HCT116 (cell line): Measurements from ENCODE around the gene COL5A1. TPM values are rescaled to one million over a fixed set of nuclear protein-coding genes. Genes with fewer than 3 reads are reported as not detected.

Source experiments
- ATAC-seq: fragments of 200-7000 bp; cut with Tn5 transposase; 2 replicates; pipeline ENCODE4 v1.9.1; 2020; ENCODE audit warnings: mild to moderate bottlenecking, moderate library complexity
- BruUV-seq: library from RNA; stranded (reverse); fragments of 400-500 nt; replicated peaks from 2 replicates; lab custom pipeline; 2021; lab: Mats Ljungman, UMichigan
- CTCF ChIA-PET: fragments of 300-600 bp; sonication (Branson Sonifier 250); formaldehyde crosslinking; loops from one replicate; lab custom pipeline; 2021; ENCODE audit warnings: antibody characterized with exemption; lab: Charles Lee
- POLR2A ChIA-PET: fragments of 300-600, 350-600 bp; sonication (Branson Sonifier 250); formaldehyde crosslinking; loops from one replicate; lab custom pipeline; 2021; ENCODE audit warnings: antibody characterized with exemption; lab: Charles Lee
- RAD21 ChIA-PET, 2 experiments: fragments of 300-600 bp; sonication (Branson Sonifier 250); formaldehyde crosslinking; loops; one replicate each; lab custom pipeline; 2023; ENCODE audit warnings: low total read pairs in 2 of 2; ENCODE audit not compliant: uncharacterized antibody in 2 of 2, unreplicated experiment in 2 of 2, low non-redundant PET in 1 of 2; lab: Charles Lee
- DNase-seq: peaks from one replicate; pipeline ENCODE4 v3.0.0-alpha.2; 2010; ENCODE audit warnings: low read depth, low spot score
- H2AFZ ChIP-seq: fragments of 200-600 bp; shearing (Covaris generic), sonication (generic); 2 replicates; pipeline ENCODE4 v1.6.1; 2017; ENCODE audit warnings: low read depth, mixed run types, mixed read lengths, antibody characterized with exemption, low read length; ENCODE audit not compliant: poor library complexity, severe bottlenecking
- H3K27ac ChIP-seq: 2 replicates; pipeline ENCODE4 v1.5.1; 2012; ENCODE audit warnings: low read depth, low read length
- H3K27me3 ChIP-seq: fragments of 200-600 bp; sonication (generic); 2 replicates; pipeline ENCODE4 v1.6.1; 2016; ENCODE audit warnings: mixed run types, low read length, mixed read lengths; ENCODE audit not compliant: insufficient read depth
- H3K36me3 ChIP-seq, 2 experiments: fragments of 200-500 bp in 1 of 2; fragments of 200-600 bp in 1 of 2; sonication (Bioruptor generic) in 1 of 2; sonication (generic) in 1 of 2; 2 replicates each; pipeline versions ENCODE4 v1.5.1 to v1.6.1; 2014 to 2016; ENCODE audit warnings: low read length in 2 of 2, inconsistent platforms in 1 of 2, mixed read lengths in 1 of 2, mixed run types in 1 of 2; ENCODE audit not compliant: insufficient read depth in 2 of 2, control insufficient read depth in 1 of 2
- H3K4me1 ChIP-seq, 2 experiments: fragments of 200-600 bp in 1 of 2; sonication (generic) in 1 of 2; 2 replicates each; pipeline versions ENCODE4 v1.5.1 to v1.6.1; 2012 to 2017; ENCODE audit warnings: low read length in 2 of 2, inconsistent platforms in 1 of 2, mild to moderate bottlenecking in 1 of 2, mixed read lengths in 1 of 2, mixed run types in 1 of 2, moderate library complexity in 1 of 2; ENCODE audit not compliant: insufficient read depth in 2 of 2, control insufficient read depth in 1 of 2
- H3K4me2 ChIP-seq: fragments of 200-600 bp; sonication (generic); 2 replicates; pipeline ENCODE4 v1.6.1; 2017; ENCODE audit warnings: mixed run types, low read length, mixed read lengths
- H3K4me3 ChIP-seq, 2 experiments: fragments of 200-600 bp in 1 of 2; sonication (generic) in 1 of 2; replicated peaks in 1 of 2; 2 replicates each; pipeline ENCODE4 v1.5.1; 2011 to 2016; ENCODE audit warnings: low read length in 2 of 2, control low read depth in 1 of 2, low read depth in 1 of 2, mild to moderate bottlenecking in 1 of 2, mixed read lengths in 1 of 2, mixed run types in 1 of 2
- H3K79me2 ChIP-seq: fragments of 200-600 bp; sonication (generic); 2 replicates; pipeline ENCODE4 v1.6.1; 2017; ENCODE audit warnings: mild to moderate bottlenecking, mixed run types, low read length, moderate library complexity, mixed read lengths; ENCODE audit not compliant: insufficient read depth
- H3K9ac ChIP-seq: fragments of 200-600 bp; sonication (generic); 2 replicates; pipeline ENCODE4 v1.6.1; 2016; ENCODE audit warnings: low read length, mixed read lengths
- H3K9me2 ChIP-seq: fragments of 200-600 bp; sonication (generic), shearing (Covaris generic); 2 replicates; pipeline ENCODE4 v1.6.1; 2017; ENCODE audit warnings: mixed run types, mild to moderate bottlenecking, moderate library complexity; ENCODE audit not compliant: insufficient read depth
- H3K9me3 ChIP-seq, 2 experiments: fragments of 200-500 bp in 1 of 2; fragments of 200-600 bp in 1 of 2; sonication (Bioruptor generic) in 1 of 2; sonication (generic) in 1 of 2; 2 replicates each; pipeline ENCODE4 v1.6.1; 2014 to 2017; ENCODE audit warnings: low read length in 2 of 2, mixed read lengths in 2 of 2, inconsistent platforms in 1 of 2, low read depth in 1 of 2, mild to moderate bottlenecking in 1 of 2, mixed run types in 1 of 2, moderate library complexity in 1 of 2; ENCODE audit not compliant: control insufficient read depth in 1 of 2, insufficient read depth in 1 of 2
- H4K20me1 ChIP-seq: fragments of 200-600 bp; sonication (generic), shearing (Covaris generic); 2 replicates; pipeline ENCODE4 v1.6.1; 2017; ENCODE audit warnings: mixed run types, mild to moderate bottlenecking, moderate library complexity; ENCODE audit not compliant: insufficient read depth
- ATF3 ChIP-seq: IDR thresholded peaks from 2 replicates; pipeline ENCODE4 v1.6.1; 2012
- CBX3 ChIP-seq: IDR thresholded peaks from 2 replicates; pipeline ENCODE4 v1.6.1; 2012; ENCODE audit warnings: low read depth
- EGR1 ChIP-seq: IDR thresholded peaks from 2 replicates; pipeline ENCODE4 v1.6.1; 2012; ENCODE audit warnings: low read depth
- ELF1 ChIP-seq: IDR thresholded peaks from 2 replicates; pipeline ENCODE4 v1.6.1; 2012; ENCODE audit warnings: low read depth, borderline replicate concordance
- EZH2 ChIP-seq: fragments of 200-600 bp; sonication (generic); IDR thresholded peaks from 2 replicates; pipeline ENCODE4 v1.6.1; 2017; ENCODE audit warnings: antibody characterized with exemption, mixed run types
- EZH2phosphoT487 ChIP-seq: fragments of 200-600 bp; IDR thresholded peaks from 2 replicates; pipeline ENCODE4 v1.6.1; 2018; ENCODE audit warnings: antibody characterized with exemption, borderline replicate concordance
- FOSL1 ChIP-seq: IDR thresholded peaks from 2 replicates; pipeline ENCODE4 v1.6.1; 2012; ENCODE audit warnings: low read depth
- JUND ChIP-seq: IDR thresholded peaks from 2 replicates; pipeline ENCODE4 v1.6.1; 2012
- MAX ChIP-seq: IDR thresholded peaks from 2 replicates; pipeline ENCODE4 v1.6.1; 2012
- POLR2A ChIP-seq: IDR thresholded peaks from 2 replicates; pipeline ENCODE4 v1.7.0; 2011; ENCODE audit warnings: borderline replicate concordance; ENCODE audit not compliant: insufficient read depth, insufficient read length; ENCODE audit errors: extremely low read depth
- POLR2AphosphoS5 ChIP-seq: IDR thresholded peaks from 2 replicates; pipeline ENCODE4 v1.6.1; 2011; ENCODE audit warnings: mild to moderate bottlenecking, low read depth, low read length, moderate library complexity
- RAD21 ChIP-seq: IDR thresholded peaks from 2 replicates; pipeline ENCODE4 v1.6.1; 2012; ENCODE audit warnings: low read depth, mild to moderate bottlenecking
- REST ChIP-seq: IDR thresholded peaks from 2 replicates; pipeline ENCODE4 v1.6.1; 2012; ENCODE audit warnings: low read depth
- SP1 ChIP-seq: IDR thresholded peaks from 2 replicates; pipeline ENCODE4 v1.6.1; 2012; ENCODE audit warnings: low read depth
- TCF7L2 ChIP-seq: IDR thresholded peaks from 2 replicates; pipeline ENCODE4 v1.7.0; 2011; ENCODE audit warnings: borderline replicate concordance, inconsistent platforms; ENCODE audit not compliant: insufficient read depth, insufficient read length; ENCODE audit errors: extremely low read depth
- ZBTB33 ChIP-seq: IDR thresholded peaks from 2 replicates; pipeline ENCODE4 v1.6.1; 2011; ENCODE audit warnings: mild to moderate bottlenecking, low read length, moderate library complexity; ENCODE audit not compliant: insufficient replicate concordance; ENCODE audit errors: extremely low read depth
- ZFX ChIP-seq: fragments of 450-650 bp; IDR thresholded peaks from 2 replicates; pipeline ENCODE4 v1.6.1; 2017
- ZNF274 ChIP-seq: fragments of 200-500 bp; sonication (Bioruptor generic); IDR thresholded peaks from 2 replicates; pipeline ENCODE4 v1.6.1; 2014; ENCODE audit warnings: mild to moderate bottlenecking, low read depth, low read length, inconsistent platforms
- intact Hi-C: fragments of 100-400 bp; cut with micrococcal nuclease; formaldehyde crosslinking; loops from 2 replicates; pipeline ENCODE4 v1.10.0; 2022
- total RNA-seq: library from RNA; stranded (reverse); gene quantifications from one replicate; pipeline ENCODE4 v1.2.1, GENCODE V29; 2021; ENCODE audit not compliant: unreplicated experiment

Gene COL5A1
- total RNA-seq, 1 experiment from 2014 or later: 0.30 TPM

GRCh38 chr9:134836406-134836970 lies 194.9 kb downstream of the COL5A1 start (continued):
- TF ChIP-seq ZBTB33 (no peak), SP1 (no peak), FOSL1 (no peak), ATF3 (no peak), ZFX (no peak), RAD21 (no peak), MAX (no peak), POLR2AphosphoS5 (no peak), ZNF274 (no peak)

- intact Hi-C loops: no loop called here
- RAD21 ChIA-PET: no interaction called here
- Histone ChIP-seq H3K27ac (no peak overlapping the region), H3K4me2 (peak overlapping the region; percentile 17; the same call in 1 of the 2 replicates), H3K79me2 (no peaks in the 10 kb centered on the region), H3K4me3 (no peak overlapping the region), H3K36me3 (no peaks in the 10 kb centered on the region), H4K20me1 (no peaks in the 10 kb centered on the region), H3K27me3 (no peaks in the 10 kb centered on the region), H3K9ac (no peak overlapping the region), H3K4me1 (peaks cover 0 to 7% of the 10 kb centered on the region in 2 experiments; a peak in 2 of 4 replicates), H2AFZ (no peak overlapping the region), H3K9me2 (no peaks in the 10 kb centered on the region), H3K9me3 (no peaks in the 10 kb centered on the region)
- CTCF ChIA-PET: no interaction called here
- POLR2A ChIA-PET: no interaction called here
- DNase-seq (no peak), ATAC-seq (no peak)
- no TSS peak for BruUV-seq
- TF ChIP-seq POLR2A (no peak), ZFX (no peak), ELF1 (no peak), RAD21 (no peak), CBX3 (no peak), EGR1 (no peak), JUND (no peak), EZH2phosphoT487 (no peak), FOSL1 (no peak), EZH2 (no peak), REST (no peak), TCF7L2 (no peak), MAX (no peak)
These were observed 195.9 kb downstream of the COL5A1 start for GRCh38 chr9:134837529-134837928.
